GM21723 (cell line): Measurements from ENCODE around the gene METRNL.

ENCODE experiments used
- ATAC-seq: cut with Tn5 transposase; IDR thresholded peaks from one replicate; pipeline ENCODE4 v1.9.1; 2021; ENCODE audit warnings: mild to moderate bottlenecking, moderate library complexity; ENCODE audit not compliant: unreplicated experiment

The METRNL gene

DNA sequence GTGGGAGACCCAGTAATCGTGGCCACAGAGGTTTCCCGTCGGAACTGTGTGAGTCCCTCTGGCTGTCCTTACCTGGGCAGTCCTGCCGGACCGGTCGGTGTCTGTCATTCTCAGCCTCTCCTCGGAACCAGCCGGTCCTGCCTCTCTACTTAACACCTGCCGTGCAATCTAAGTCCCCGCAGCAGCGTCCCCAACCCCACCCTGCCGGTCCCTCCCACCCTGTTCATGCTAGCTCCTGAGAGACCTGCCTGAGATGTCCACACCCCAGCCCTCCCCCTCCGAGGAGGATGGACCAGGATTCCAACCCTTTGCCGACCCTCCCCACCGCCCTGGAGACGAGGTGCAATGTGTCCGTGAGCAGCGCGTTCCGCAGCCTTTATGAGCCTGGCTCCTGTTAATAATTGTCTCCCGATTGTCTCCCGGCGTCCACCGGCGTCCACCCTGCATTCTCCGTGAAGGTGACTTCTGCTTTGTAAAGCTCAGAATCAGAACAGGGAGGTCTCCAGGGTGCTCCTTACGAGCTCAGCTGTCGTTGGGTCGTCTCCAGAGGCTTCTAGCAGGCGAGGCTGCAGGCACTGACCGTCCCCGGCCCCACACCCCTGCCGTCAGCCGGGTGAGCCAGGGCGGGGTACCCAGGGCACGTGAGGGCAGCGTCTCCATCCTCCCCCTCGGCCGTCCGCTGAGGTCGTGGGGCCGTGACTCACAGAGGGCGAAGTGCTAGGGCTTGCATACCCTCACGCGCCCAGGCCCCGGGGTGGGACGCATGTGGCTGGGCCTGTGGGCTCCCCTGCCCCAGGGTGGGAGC is 10.1 kb downstream of the METRNL start:
- ATAC-seq = no peak

DNA sequence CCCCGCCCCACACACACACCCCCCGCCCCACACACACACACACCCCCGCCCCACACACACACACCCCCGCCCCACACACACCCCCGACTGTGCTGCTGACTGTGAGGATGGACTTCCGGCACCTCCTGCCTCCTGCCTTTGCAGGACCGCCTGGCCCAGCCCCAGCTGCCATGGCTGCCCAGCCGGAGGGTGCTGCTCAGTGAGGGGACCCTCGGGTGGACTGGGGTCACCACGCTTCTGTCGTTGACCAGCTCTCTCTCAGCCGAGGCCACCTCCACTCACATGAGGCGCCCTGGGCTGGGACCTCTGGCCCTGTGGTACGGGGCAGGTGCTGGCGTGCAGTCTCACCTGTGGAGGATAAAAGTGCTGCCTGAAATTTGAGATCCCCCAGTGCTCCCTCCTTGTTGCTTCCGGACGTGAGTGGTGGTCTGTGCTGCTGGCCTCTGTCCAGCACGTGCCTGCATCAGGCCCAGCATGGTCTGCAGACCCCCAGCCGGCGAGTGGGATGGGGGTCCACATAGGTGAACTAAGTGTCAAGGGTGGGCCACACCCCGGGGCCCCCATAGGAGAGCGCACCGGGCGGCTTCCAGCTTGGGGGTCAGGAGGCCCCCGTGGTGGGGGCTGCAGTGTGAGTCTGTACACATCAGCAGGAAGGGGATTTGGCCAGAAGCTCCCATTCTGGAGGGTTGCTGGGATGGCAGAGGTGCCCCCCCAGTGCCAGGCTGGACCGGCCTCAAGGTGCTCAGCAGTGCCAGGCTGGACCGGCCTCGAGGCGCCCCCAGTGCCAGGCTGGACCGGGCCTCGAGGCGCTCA is 11.2 kb downstream of the METRNL start:
- no peak for ATAC-seq

DNA sequence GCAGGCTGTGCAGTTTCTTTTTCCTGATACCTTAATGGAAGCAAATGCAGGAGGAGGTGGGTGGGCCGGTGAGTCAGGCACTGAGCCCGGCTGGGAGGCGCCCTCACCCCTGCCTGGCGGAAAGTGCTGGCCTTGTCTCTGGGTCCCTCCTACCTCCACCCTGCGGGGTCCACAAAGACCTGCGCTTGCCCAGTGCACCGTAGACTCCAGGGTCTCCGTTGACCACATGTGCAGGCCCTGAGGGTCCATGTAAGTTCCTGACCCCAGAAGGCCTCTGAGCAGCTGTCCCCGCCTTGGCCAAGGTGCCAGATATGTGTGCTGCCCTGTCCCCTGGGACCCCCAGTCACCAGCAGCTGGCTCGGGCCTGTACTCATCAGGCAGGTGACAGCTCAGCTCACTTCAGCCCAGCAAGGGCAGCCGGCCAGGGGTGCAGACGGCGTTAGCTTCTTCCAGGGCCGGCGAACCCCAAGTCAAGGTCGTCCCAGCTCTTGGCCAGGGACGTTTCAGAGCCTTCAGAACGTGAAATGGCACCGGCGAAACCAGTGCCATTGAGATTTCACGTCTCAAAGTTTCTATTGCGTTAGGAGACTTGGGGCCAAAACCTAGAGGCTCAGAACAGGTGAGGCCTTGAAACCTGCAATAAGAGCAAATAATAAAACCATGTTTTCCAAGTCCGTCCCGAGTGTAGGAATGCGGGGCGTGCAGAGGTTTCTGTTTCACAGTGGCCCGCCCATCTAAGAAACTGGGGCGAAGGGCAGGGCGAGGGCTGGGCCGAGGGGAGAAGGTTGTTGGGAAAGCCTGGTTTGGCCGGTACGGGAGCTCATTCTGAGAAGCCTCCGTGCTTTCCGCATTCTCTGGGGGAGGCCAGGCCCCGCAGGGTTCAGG is 12.1 kb downstream of the METRNL start:
- no peak for ATAC-seq

DNA sequence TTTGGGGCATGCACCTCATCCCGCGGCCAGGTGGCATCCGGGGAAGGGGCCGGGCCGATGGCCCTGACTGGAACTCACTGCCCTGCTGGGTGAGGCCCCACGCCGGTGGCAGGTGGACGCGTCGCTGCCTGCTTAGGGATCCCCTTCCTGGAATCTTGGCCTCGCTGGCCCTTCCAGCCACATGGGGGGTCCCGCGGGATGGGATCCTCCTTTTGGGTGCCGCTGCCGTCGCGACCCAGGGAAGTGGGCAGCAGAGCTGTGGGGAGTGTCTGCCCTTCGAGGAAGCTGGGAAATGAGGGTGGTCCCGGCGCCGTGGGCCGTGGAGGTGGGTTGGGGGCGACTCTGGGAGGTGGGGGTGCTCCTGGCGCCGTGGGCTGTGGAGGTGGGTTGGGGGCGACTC is 12.8 kb downstream of the METRNL start:
- ATAC-seq = no peak

DNA sequence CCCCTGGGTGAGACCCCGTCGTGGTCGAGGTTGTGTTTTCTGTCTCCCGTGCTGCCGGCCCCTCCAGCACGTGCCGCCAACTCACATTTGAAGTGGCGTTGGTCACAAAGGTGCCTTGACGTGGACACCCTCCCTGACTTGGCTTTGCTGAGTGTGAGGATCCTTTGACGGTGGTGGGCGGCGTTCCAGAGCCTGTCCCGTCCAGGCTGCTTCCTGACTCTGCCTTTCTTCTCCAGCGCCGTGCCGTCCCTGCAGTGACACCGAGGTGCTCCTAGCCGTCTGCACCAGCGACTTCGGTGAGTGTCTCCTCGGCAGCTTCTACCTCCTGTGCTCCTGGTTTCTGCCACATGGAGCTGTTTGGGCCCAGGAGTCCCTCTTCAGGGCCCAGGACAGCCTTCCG is 13.5 kb downstream of the METRNL start:
- ATAC-seq = no peak

DNA sequence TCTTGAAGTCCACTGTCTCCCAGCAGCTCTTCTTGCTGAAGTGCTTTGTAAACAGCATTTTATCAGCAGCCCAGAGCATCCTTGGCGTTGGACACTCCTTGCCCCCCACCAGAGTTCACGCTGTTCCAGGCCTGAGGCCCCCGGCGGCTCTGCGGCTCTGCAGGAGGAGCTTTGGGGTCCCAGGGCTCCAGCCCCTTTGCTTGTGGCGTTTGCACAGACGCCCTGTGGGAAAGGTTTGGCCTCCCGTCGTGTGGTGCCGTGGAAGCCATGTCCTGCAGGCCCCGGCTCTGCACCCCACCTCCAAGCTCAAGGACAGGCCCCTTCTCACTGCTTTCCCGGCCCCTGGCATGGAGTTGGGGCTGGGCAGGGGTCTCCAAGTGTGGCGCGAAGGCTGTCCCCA is 14.1 kb downstream of the METRNL start:
- no peak for ATAC-seq

DNA sequence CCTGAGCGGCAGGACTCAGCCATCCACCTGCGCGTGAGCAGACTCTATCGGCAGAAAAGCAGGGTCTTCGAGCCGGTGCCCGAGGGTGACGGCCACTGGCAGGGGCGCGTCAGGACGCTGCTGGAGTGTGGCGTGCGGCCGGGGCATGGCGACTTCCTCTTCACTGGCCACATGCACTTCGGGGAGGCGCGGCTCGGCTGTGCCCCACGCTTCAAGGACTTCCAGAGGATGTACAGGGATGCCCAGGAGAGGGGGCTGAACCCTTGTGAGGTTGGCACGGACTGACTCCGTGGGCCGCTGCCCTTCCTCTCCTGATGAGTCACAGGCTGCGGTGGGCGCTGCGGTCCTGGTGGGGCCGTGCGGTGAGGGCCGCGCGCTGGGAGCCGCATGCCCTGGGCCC is 14.9 kb downstream of the METRNL start:
- ATAC-seq = no peak

DNA sequence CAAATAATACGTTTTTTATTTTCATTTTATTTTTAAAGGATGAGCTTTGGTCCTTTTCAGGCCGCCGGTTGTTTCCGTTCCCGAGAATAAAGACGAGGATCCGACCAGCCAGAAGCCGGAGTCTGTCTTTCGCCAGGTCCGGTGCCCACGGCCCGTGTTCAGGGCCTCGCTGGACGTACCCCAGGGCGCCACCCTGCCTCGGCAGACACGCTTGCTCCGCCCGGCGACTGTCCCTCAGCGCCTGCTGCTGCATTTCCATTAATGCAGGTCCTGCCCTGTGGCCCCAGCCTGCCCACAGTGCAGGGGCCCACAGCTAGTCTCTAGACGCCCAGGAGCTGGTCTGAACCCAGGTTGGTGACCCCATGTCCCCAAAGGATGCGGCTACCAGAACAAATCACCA is 15.6 kb downstream of the METRNL start:
- ATAC-seq = no peak

DNA sequence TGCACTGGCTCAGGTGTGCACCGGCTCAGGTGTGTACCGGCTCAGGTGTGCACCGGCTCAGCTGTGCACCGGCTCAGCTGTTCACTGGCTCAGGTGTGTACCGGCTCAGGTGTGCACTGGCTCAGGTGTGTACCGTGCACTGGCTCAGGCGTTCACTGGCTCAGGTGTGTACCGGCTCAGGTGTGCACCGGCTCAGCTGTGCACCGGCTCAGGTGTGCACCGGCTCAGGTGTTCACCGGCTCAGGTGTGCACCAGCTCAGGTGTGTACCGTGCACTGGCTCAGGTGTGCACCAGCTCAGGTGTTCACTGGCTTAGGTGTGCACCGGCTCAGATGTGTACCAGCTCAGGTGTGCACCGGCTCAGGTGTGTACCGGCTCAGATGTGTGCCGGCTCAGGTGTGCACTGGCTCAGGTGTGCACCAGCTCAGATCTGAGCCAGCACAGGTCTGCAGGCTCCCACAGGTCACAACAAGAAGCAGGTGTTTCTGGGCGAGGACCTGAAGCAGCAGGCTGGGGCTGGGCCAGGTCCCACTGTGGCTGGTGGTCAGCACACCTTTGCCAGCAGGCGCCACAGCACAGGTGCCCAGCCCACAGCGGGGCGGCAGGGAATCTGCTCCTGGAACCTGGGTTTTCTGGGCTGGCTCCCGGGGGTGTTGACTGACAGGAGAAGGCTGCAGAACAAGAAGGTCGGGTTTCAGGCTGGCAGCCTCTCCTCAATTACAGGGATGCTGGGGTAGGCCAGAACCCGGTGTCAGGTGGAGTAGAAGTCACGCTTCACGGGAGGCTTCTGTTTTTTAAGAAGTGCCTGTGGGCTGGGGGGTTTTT is 17.2 kb downstream of the METRNL start:
- no peak for ATAC-seq

DNA sequence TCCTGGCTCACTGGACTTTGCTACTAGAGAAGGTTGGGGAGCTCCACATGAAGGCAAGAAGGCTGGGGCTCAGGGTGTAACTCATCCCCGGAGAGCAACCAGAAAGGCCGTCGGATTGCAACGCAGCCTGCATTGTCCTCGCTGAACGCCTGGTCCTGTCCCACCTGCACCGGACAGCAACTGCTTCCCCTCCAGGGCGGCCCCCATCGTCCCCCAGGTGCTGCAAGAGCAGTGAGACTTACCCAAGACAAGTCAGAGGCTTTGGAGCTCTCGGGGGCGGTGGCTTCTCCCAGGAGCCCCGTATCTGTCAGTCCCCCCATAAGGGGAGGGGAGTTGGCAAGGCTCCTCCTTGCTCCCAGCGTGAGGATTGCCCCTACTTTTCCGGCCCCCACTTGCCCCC is 18.4 kb downstream of the METRNL start:
- ATAC-seq = no peak

DNA sequence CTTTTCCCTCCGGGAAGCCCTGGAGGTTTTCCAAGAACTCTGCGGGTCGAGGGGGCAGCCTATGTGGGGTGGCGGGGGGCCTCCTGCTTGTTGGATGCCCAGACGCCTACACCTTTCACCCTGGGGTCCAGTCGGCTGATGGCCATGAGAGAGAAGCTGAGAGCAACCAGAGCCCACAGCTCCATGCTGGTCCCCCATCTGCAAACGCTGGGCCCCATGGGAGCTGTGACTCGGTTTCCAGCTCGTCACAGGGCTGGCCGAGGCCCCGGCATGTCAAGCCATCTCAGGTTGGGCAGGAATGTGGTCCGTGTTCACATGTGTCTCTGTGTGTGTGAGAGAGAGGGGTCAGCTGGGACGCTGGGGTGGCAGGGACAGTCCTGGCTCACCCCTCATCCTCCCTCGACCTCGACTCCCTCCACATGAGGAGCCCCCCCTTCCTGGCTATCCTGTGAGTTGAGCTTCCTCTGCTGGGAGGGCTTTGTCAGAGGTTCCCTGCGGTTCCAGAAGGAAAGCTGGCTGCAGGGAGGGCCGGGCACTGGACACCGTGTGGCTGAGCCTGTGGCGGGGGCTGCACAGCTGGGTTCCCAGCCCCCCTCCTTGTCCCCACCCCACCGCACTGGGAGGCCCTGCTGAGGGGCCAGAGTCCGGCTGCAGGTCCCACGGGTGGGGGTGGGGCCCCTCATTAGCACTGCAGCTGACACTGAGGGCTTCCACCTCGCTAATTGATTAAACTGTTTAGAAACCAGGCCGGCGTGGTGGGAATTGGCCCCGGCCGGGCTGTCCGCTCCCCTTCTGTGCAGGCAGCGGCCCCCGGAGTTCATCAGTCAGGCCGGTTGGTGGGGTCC is 19.1 kb downstream of the METRNL start:
- ATAC-seq = no peak

DNA sequence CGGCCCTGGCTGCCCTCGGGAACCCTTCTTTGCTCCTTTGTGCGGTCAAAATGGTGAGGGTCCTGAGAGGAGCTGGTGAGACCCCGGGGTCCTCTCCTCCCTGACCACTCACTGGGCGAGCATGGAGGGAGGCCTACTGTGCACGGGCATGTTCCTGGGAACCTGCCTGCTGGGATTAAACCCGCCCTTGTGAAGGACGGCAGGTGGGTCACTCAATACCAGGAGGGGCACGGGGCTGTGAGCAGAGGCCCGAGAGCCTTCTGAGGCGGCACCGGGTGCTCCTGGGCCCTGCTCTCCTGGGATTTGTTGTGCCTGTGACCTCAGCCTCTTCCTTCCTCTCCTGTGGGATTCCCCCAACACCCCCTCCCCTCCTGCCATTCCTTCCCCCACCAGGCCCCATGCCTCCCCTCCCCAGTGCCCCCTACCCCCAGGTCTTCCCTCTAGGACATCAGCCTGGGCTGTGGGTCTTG is 19.7 kb downstream of the METRNL start:
- ATAC-seq = no peak

DNA sequence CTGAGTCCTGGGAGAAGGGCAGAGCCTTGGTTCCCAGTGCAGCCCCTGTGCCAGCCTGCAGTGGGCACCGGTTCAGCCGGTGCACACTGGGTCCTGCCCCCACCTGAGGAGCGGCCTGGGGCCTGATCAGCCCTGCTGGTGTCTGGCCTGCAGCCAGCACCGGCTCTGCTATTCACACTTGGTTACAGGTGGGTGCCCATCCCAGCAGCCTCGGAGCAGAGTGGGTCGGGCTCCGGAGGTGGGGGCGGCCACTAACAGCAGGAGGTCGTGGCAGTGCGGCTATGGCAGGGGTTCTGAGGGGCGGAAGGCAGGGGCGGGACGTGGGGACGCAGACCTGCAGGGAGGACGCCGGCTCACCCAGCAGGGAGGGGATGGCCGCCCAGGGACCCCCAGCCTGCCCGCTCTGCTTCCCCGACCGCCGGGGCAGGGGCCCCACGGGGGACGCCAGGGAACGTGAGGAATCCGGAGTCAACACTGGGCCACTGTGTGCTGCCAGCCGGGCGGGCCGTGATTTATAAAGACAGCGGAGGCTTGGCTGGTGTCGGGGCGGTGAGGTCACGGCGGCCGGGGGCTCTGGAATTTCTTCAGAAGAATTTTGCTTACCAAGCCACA is 20.3 kb downstream of the METRNL start:
- ATAC-seq = no peak

DNA sequence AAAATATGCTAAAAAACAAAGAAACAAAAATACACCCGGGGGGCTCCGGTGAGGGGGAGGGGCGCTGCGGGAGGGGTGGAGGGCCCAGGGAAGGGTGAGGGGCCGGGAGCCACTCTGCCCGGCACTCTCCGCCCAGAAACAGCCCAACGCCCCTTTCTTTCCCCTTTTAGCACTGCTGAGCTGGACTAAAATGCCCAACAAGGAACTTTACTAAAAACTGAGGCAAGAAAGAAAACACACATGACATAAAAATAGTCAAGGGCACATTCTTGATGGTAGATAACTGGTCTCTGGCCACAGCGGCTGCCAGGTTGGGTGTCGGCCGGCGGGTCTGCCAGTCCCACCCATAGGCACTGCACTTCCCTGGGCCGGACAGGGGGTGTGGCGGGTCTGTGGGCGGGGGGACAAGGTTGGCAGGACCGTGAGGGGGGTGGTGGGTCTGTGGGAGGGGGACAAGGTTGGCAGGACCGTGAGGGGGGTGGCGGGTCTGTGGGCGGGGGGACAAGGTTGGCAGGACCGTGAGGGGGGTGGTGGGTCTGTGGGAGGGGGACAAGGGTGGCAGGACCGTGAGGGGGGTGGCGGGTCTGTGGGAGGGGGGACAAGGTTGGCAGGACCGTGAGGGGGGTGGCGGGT is 20.9 kb downstream of the METRNL start:
- ATAC-seq = no peak

DNA sequence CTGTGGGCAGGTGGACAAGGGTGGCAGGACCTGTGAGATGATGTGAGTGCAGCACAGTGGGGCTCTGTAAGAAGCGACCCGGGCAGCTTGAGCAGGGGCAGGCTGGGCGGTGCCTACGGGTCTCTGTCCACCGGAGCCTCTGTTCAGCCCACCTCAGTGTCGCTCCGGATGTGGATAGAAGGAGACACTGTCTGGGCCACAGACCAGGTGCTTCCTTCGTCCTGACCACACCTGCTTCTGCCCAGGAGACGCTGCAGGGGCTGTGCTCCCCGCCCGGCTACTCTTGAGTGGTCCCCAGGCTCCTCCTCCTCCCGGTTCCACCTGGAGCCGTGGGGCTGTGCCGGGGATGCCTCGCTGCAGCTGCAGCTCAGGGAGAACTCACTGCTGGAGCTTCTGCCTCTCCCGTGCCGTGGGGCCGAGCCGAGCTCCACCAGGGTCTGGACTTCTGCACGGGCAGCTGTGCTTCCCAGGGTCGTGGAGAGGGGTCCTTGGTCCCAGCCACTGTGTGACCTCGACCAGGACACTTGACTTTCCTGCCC is 21.5 kb downstream of the METRNL start:
- ATAC-seq = no peak

DNA sequence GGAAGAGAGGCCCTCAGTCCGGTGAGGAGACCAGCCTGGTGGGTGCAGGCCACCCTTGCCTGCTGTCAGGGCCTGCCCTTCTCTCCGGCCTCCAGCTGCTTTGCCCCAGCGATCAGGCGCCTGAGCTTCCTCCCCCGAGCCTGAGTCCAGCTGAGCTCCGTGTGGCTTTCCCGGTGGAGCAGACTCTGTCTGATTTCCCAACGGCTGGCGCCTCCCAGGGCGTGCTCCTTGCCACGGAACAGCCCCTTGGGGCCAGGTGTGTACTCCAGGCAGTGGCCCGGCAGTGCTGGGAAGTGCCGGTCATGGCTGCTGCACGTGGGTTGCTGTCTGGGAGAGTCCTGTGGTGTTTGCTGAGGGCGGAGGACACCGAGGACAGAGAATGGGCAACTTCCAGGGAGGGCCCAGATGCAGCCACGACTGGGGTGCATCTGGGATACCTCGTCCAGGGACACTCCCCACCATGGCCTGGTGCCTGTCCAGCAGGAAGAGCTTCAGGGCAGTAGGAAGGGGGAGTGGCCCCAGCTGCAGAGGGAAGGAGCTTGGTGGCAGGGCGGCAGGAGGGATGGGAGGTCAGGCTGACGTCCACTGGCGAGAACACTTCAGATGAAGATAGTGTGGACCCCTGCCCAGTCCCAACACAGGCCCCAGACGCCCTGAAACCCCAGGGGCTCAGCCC is 22.5 kb downstream of the METRNL start:
- ATAC-seq = no peak

DNA sequence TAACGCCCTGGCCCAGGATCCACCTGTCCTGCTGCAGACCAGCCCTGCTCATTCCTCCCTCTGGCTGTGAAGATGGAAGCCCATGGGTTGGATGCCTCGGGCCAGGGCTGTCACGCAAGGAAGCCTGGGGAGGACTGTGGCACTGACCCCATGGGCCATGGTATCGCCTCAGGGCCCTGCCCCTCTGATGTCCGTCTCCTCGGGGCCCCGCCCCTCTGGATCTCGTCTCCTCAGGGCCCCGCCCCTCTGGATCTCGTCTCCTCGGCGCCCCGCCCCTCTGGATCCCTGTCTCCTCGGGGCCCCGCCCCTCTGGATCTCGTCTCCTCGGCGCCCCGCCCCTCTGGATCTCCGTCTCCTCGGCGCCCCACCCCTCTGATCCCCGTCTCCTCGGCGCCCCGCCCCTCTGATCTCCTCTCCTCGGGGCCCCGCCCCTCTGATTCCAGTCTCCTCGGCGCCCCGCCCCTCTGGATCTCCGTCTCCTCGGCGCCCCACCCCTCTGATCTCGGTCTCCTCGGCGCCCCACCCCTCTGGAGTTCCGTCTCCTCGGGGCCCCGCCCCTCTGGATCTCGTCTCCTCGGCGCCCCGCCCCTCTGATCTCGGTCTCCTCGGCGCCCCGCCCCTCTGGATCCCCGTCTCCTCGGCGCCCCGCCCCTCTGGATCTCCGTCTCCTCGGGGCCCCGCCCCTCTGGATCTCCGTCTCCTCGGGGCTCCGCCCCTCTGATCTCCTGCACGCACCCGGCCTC is 24.0 kb downstream of the METRNL start:
- ATAC-seq = no peak
